ENCODE results near the gene LRRC75A.

GRCh38 chr17:16438173-16438556 is 53.8 kb downstream of the LRRC75A start:
- no peak for TF ChIP-seq POLR2A (IDR thresholded peaks at IDR 0.05)
- no peak for TF ChIP-seq POLR2AphosphoS5 (IDR thresholded peaks at IDR 0.05)
- TF ChIP-seq CTCF (IDR thresholded peaks at IDR 0.05), result no peak

Data from stomach (tissue), 4 donors.